Activated naive CD8-positive, alpha-beta T cell treated with anti-CD3 and anti-CD28 coated beads, Interleukin-2, amount 50 U/mL, for 24 hours (primary cell): ENCODE data around the gene DYNC1H1.

Experiments used
- ATAC-seq: fragments of 150-1000 bp; cut with Tn5 transposase; one replicate; pipeline ENCODE4 v1.10.0; 2021
- DNase-seq: peaks from one replicate; pipeline ENCODE4 v3.0.0; 2021
- H3K27ac Mint-ChIP-seq: one replicate; pipeline ENCODE4 v1.8.0; 2021; ENCODE audit warnings: mild to moderate bottlenecking, mixed read lengths
- H3K27me3 Mint-ChIP-seq: one replicate; pipeline ENCODE4 v1.8.0; 2021; ENCODE audit warnings: mixed read lengths
- H3K36me3 Mint-ChIP-seq: one replicate; pipeline ENCODE4 v1.8.0; 2021; ENCODE audit warnings: low read depth, mixed read lengths
- H3K4me1 Mint-ChIP-seq: one replicate; pipeline ENCODE4 v1.8.0; 2021; ENCODE audit warnings: mixed read lengths
- H3K4me3 Mint-ChIP-seq: one replicate; pipeline ENCODE4 v1.8.0; 2021; ENCODE audit warnings: mild to moderate bottlenecking, moderate library complexity, mixed read lengths
- H3K9me3 Mint-ChIP-seq: one replicate; pipeline ENCODE4 v1.8.0; 2021; ENCODE audit warnings: mixed read lengths

The DYNC1H1 gene

DNA sequence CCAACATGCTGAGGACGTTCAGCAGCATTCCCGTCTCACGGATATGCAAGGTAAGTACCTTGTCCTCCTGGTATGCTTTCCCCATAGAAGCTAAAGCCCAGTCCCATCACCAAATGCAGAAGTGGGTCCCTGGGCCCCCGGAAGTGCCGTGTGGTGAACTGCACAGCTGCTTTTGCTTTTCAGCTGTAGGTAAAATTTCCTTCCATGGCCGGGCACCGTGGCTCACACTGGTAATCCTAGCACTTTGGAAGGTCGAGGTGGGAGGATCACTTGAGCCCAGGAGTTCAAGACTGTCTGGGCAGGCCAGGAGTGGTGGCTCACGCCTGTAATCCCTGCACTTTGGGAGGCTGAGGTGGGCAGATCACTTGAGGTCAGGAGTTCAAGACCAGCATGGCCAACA lies 78.3 kb downstream of the DYNC1H1 start:
- Mint-ChIP-seq H3K4me3 (no peak overlapping the region), H3K36me3 (peaks cover 36% of the 10 kb centered on the region), H3K9me3 (no peaks in the 10 kb centered on the region), H3K27ac (no peak overlapping the region), H3K27me3 (no peaks in the 10 kb centered on the region), H3K4me1 (no peaks in the 10 kb centered on the region)
- ATAC-seq (no peak), DNase-seq (no peak)

DNA sequence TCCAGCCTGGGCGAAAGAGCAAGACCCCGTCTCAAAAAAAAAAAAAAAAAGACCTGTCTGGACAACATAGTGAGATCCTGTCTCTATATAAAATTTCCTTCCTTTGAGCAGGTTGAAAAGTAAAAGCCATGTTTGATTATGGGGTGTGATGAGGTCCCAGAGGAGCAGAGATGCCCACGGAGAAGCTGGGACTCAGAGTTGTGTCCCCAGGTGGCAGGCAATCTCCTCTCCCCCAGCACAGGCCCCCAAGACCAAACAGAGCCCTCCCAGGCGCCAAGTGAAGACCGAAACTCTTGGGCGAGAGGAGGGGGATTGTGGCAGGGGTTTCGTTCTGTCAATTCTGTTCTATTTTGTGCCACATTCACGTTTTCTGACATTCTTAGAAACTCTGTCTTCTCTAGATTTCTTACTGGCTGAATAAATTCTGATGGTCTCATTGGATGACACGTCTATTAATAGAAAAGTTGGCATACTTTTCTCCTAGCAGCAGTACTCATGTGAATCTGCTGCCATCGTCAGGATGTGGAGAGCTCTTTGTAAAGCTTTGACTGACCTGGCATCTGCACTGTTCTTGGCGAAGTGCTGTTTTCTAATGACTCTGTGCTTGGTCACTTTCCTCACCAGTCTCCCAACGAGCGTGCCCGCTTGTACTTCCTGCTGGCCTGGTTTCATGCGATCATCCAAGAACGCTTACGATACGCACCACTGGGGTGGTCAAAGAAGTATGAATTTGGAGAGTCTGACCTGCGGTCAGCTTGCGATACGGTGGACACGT lies 79.1 kb downstream of the DYNC1H1 start:
- peaks cover 33% of the 10 kb centered on the region for H3K36me3 Mint-ChIP-seq

DNA sequence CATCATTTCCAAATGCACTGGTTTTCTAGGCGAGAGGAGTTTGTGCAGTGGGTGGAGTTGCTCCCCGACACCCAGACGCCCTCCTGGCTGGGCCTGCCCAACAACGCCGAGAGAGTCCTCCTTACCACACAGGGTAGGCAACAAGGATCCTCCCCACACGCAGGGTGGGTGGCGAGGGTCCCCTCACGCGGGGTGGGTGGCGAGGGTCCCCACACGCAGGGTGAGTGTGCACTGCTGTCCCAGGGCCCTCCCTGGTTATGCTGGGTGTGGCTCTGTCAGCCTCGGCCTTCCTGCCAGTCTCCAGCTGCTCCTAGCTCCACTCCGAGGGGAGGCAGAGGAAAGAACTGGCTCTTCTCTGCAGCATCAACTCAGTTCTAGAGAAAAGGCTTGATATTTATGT lies 80.2 kb downstream of the DYNC1H1 start:
- ATAC-seq, result no peak
- Mint-ChIP-seq H3K36me3 (peaks cover 34% of the 10 kb centered on the region), H3K9me3 (no peaks in the 10 kb centered on the region), H3K4me1 (no peaks in the 10 kb centered on the region), H3K27ac (no peak overlapping the region), H3K27me3 (no peaks in the 10 kb centered on the region), H3K4me3 (no peak overlapping the region)
- DNase-seq, result no peak

More for the DNA sequence above, 79.1 kb downstream of the DYNC1H1 start:
- ATAC-seq (no peak), DNase-seq (no peak)
- Mint-ChIP-seq H3K27me3 (no peaks in the 10 kb centered on the region), H3K9me3 (no peaks in the 10 kb centered on the region), H3K4me3 (no peak overlapping the region), H3K4me1 (no peaks in the 10 kb centered on the region), H3K27ac (no peak overlapping the region)

DNA sequence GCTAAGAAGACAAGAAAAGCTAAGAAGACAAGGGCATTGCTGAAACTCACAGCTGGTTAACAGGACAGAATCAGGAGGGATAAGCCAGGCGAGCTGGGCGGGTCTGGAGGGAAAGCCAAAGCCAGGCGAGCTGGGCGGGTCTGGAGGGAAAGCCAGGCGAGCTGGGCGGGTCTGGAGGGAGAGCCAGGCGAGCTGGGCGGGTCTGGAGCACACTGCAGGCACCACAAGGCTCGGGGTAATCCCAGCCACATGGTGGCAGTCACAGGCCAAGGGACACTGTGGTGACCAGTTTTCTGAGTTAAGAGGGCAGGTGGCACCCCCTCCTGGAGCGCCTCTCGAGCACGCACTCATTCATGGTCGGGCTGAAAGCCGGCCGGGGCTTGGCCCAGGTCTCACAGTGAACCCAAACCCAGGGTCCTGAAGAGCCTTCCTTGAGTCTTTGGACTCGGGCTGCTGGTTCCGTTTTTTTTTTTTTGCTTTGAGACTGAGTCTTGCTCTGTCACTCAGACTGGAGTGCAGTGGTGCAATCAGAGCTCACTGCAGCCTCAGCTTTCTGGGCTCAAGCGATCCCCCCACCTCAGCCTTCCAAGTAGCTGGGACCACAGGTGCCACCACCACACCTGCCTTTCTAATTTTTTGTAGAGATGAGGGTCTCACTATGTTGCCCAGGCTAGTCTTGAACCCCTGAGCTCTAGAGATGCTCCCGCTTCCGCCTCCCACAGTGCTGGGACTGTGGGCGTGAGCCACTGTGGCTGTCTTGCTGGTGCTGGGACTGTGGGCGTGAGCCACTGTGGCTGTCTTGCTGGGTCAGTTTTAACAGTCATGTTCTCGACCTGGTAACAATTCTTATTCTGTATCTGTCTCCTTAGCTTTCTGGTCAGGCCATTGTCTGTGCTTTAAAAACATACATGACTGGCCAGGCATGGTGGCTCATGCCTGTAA lies 82.2 kb downstream of the DYNC1H1 start:
- DNase-seq (peak; percentile 15), ATAC-seq (peak; percentile 47)
- H3K9me3 Mint-ChIP-seq, result no peaks in the 10 kb centered on the region
- no peaks in the 10 kb centered on the region for H3K4me1 Mint-ChIP-seq
- no peaks in the 10 kb centered on the region for H3K27me3 Mint-ChIP-seq
- no peak overlapping the region for H3K27ac Mint-ChIP-seq
- peaks cover 39% of the 10 kb centered on the region for H3K36me3 Mint-ChIP-seq
- H3K4me3 Mint-ChIP-seq, result no peak overlapping the region

DNA sequence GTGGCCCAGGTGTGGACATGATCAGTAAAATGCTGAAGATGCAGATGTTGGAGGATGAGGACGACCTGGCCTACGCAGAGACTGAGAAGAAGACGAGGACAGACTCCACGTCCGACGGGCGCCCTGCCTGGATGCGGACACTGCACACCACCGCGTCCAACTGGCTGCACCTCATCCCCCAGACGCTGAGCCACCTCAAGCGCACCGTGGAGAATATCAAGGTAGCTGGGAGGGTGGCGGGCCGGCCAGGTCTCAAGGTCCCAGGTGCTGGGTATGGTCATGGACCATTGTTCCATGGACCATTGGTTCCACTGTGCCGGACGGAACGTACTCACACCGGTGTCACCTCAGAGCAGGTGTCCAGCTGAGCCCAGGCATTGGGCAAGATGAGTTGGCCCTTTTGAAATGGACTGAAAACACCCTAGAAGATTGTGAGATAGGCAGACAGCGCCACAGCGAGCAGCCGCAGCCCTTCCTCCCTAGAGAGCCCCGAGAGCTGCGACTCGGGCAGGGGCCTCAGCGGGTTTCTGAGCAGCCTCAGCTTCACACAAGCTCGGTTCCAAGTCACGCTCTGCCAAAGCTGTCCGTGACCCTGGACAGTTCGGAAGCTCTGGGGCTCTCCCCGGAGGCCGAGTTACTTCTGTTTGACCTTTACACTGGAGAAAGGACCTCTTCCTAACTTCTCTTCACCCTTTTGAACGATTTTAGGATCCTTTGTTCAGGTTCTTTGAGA lies 83.6 kb downstream of the DYNC1H1 start:
- H3K36me3 Mint-ChIP-seq, result peaks cover 42% of the 10 kb centered on the region
- no peak overlapping the region for H3K4me3 Mint-ChIP-seq
- ATAC-seq, result no peak
- H3K27me3 Mint-ChIP-seq, result no peaks in the 10 kb centered on the region
- H3K27ac Mint-ChIP-seq, result no peak overlapping the region
- no peaks in the 10 kb centered on the region for H3K4me1 Mint-ChIP-seq
- no peaks in the 10 kb centered on the region for H3K9me3 Mint-ChIP-seq
- DNase-seq, result no peak

DNA sequence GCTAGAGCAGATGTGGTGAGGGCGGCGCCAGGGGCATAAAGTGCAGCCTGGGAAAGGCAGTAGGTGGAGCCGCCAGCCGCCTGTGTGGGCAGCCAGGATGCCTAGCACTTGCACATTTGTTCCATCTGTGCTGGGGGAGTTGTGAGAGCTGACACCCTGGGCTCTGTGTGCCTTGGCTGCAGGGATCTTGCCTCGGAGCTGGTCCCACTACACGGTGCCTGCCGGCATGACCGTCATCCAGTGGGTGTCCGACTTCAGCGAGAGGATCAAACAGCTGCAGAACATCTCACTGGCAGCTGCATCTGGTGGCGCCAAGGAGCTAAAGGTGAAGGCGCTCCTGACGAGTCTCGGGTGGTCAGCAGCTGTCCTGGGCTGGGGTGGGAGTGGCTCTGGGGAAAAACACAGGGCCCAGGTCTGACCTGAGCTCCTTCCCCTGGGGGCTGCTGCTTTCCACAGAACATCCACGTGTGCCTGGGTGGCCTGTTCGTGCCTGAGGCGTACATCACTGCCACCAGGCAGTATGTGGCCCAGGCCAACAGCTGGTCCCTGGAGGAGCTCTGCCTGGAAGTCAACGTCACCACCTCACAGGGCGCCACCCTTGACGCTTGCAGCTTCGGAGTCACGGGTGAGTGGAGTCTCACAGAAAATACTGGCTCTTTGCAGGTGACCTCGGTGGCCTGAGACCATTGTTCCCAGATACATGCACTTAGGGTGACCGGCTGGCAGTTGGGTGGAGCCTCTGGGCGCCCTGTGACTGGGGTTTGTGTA lies 85.1 kb downstream of the DYNC1H1 start:
- peaks cover 39% of the 10 kb centered on the region for H3K36me3 Mint-ChIP-seq
- no peak for ATAC-seq
- H3K4me1 Mint-ChIP-seq, result no peaks in the 10 kb centered on the region

DNA sequence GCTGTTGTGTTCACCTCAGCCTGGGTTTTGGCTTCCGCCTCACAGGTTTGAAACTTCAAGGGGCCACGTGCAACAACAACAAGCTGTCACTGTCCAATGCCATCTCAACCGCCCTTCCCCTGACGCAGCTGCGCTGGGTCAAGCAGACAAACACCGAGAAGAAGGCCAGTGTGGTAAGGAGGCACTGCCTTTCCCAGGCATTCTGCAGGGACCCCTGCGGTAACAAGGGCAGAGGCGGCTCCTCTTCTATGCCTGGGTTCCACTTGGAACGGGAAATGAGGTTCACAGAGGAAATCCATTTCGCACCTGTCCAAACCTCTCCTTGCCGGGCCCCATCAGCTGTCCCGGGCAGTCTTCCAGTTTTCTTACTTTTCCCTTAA lies 85.6 kb downstream of the DYNC1H1 start:
- no peak for DNase-seq
- H3K4me1 Mint-ChIP-seq, result no peaks in the 10 kb centered on the region
- H3K4me3 Mint-ChIP-seq, result no peak overlapping the region
- peaks cover 38% of the 10 kb centered on the region for H3K36me3 Mint-ChIP-seq
- H3K27ac Mint-ChIP-seq, result no peak overlapping the region
- H3K9me3 Mint-ChIP-seq, result no peaks in the 10 kb centered on the region
- no peak for ATAC-seq
- no peaks in the 10 kb centered on the region for H3K27me3 Mint-ChIP-seq

More for the DNA sequence above, 85.1 kb downstream of the DYNC1H1 start:
- H3K27ac Mint-ChIP-seq, result no peak overlapping the region
- DNase-seq, result no peak
- no peaks in the 10 kb centered on the region for H3K9me3 Mint-ChIP-seq
- no peak overlapping the region for H3K4me3 Mint-ChIP-seq
- H3K27me3 Mint-ChIP-seq, result no peaks in the 10 kb centered on the region

DNA sequence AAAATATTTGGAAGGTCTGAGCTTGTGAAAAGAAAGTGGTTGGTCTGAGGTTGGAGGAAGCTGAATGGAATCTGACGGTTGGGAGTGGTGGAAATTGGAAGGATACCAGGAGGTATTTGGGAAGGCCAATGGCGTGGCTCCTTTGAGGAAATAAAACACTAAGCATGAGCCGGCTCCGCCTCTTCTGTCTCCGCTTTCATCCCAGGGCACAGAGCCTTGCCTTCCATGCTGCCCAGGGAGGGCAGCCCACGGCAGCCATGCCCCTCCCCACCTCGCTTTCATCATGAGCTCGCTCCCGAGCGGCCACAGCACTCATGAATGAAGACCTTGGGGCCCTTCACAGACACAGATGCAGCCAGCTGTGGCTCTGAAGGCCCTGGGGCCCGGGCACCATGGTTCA lies 86.3 kb downstream of the DYNC1H1 start:
- Mint-ChIP-seq H3K27ac (no peak overlapping the region), H3K4me3 (no peak overlapping the region), H3K4me1 (no peaks in the 10 kb centered on the region)

DNA sequence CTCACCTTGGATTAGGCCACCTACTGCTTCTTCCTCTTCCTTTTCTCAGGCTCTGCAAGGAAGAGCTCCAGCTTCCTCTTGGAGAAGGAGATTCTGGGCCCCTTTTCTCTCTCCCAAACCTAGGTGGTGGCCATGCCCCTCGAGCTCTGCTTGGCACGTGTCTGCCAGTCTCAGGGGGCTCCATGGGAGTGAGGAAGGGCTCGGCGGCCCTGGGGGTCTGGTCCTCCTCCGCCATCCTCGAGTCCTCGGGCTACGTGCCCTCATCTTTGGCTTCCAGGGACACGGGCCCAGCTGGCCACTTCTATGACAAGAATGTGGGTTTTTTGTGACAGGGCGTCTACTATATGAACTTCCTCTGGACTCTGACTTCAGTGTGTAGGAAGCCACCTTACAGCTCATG lies 88.1 kb downstream of the DYNC1H1 start:
- Mint-ChIP-seq H3K27ac (no peak overlapping the region), H3K27me3 (no peaks in the 10 kb centered on the region), H3K36me3 (peaks cover 38% of the 10 kb centered on the region)

More for the DNA sequence above, 86.3 kb downstream of the DYNC1H1 start:
- peaks cover 41% of the 10 kb centered on the region for H3K36me3 Mint-ChIP-seq
- no peaks in the 10 kb centered on the region for H3K27me3 Mint-ChIP-seq
- no peaks in the 10 kb centered on the region for H3K9me3 Mint-ChIP-seq
- ATAC-seq, result no peak
- no peak for DNase-seq

DNA sequence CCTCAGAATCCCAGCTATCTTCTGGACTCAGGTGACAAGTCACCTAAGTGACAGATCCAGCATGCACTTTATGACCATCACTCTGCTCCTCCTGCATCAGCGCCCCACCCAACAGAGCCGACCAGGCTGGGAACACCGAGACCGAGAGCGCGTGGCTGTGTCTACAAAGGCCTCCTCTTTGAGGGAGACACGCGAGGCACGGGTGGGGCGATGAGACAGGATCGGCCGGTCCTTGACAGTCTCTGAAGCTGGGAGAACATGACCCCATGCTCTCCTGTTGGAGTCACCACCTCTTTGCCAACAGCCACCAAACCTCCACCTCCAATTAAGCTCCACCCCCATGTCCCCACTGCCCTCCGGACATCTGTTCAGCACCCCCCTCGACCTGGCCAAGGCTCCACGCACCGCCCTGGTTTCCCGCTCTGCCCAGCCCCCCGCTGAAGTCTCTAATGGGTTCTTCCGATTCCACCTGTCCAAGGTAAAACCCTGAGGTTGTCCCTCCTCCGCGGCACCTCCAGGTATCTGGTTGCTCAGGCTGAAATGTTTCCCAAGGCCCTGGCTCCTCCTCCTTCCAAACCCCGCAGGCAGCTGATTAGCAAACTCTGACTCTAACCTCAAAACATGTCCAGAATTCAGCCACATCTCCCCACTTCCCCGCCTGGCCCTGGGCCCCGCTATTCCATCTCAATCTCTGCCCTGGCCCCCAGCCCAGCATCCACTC lies 91.0 kb downstream of the DYNC1H1 start:
- Mint-ChIP-seq H3K27ac (peak overlapping the region; percentile 25), H3K36me3 (peaks cover 27% of the 10 kb centered on the region), H3K4me1 (peaks cover 14% of the 10 kb centered on the region), H3K27me3 (no peaks in the 10 kb centered on the region), H3K4me3 (no peak overlapping the region), H3K9me3 (no peaks in the 10 kb centered on the region)
- DNase-seq, result no peak
- no peak for ATAC-seq

More for the DNA sequence above, 88.1 kb downstream of the DYNC1H1 start:
- peaks cover 2% of the 10 kb centered on the region for H3K4me1 Mint-ChIP-seq
- ATAC-seq (no peak), DNase-seq (no peak)
- H3K4me3 Mint-ChIP-seq, result no peak overlapping the region
- H3K9me3 Mint-ChIP-seq, result no peaks in the 10 kb centered on the region

DNA sequence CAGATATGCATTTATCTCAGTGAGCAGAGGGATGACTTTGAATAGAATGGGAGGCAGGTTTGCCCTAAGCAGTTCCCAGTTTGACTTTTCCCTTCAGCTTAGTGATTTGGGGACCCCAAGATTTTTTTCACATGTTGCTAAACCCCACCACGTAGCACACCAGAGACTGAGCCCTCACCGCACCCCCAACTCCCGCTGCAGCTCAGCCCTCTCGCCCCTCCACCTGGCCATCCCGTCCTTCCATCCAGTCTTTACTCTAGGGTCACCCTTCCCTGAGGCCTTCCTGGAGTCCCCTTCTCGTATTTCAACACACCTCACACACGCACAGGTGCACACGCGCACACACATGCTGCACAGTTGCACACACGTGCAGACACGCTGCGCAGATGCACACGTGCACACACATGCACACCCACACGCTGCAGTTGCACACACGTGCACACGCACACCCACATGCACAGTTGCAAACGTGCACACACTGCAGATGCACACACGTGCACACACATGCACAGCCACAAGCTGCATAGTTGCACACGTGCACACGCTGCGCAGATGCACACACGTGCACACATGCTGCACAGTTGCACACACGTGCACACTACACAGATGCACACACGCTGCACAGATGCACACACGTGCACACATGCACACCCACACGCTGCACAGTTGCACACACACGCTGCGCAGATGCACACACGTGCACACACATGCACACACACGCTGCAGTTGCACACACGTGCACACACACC lies 92.5 kb downstream of the DYNC1H1 start:
- Mint-ChIP-seq H3K4me1 (peaks cover 14% of the 10 kb centered on the region), H3K9me3 (no peaks in the 10 kb centered on the region), H3K27ac (no peak overlapping the region), H3K27me3 (no peaks in the 10 kb centered on the region), H3K4me3 (no peak overlapping the region), H3K36me3 (peaks cover 18% of the 10 kb centered on the region)
- DNase-seq (no peak), ATAC-seq (no peak)

DNA sequence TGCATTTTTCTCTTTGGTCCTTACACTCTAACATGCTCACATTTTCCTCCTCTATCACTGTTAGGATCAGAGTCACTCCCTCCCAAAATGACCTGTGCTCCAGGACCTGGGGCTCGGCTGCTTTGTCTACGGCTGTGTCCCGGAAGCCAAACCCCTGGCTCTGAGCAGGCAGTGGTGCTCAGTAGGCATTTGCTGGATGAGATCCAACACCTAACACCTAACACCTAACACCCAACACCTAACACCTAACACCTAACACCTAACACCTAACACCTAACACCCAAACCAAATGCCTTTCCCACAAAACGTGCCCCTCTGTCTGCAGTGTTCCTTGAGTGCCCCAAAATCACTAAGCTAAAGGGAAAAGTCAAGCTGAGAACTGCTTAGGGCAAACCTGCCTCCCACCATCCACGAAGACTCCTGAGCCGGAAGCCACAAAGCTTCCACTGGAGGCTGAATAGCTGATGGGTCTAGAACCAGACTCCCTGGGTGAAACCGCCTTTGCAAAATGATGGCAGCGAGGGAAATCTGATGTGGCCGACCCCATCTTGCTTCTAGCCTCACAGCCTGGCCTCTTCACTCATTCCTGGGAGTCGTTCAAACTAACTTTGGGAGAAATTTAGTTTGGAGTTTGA lies 93.2 kb downstream of the DYNC1H1 start:
- Mint-ChIP-seq H3K4me3 (no peak overlapping the region), H3K9me3 (no peaks in the 10 kb centered on the region), H3K36me3 (peaks cover 12% of the 10 kb centered on the region), H3K27me3 (no peaks in the 10 kb centered on the region), H3K27ac (no peak overlapping the region), H3K4me1 (peaks cover 14% of the 10 kb centered on the region)
- DNase-seq (no peak), ATAC-seq (peak; percentile 15)
